Measurements from ENCODE around the gene DCLK1. TPM values are rescaled to one million over a fixed set of nuclear protein-coding genes. Genes with fewer than 3 reads are reported as not detected.

Gene DCLK1
- total RNA-seq, 1 experiment from 2014 or later, result 0.10 TPM

DNA sequence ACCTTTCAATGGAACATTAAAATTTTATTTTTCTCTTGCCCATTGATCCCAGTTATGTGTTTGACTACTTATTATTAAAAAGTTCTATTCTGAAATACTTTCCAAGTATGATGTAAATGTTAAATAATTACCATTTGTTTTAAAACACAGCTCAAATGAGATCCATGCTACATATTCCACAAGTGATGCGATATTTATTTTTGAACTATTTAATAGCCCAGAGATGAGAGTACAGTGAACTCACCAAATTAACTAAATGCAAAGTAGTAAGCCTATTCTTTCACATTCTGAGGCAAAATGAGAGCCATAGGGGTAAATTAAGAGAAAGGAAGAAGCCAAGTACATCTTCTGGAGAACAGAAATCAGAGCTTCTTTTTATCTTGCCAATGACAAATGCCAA lies 1.2 kb upstream of the DCLK1 start:
- no peak overlapping the region for H3K27ac ChIP-seq (ENCODE audit: low read depth, low read length)
- H3K9me2 ChIP-seq (ENCODE audit: insufficient read depth), result no peaks in the 10 kb centered on the region
- ChIA-PET POLR2A (no interaction called here), RAD21 (ENCODE audit: low non-redundant PET in 1 of 2, low total read pairs in 2 of 2, uncharacterized antibody in 2 of 2, unreplicated experiment in 2 of 2) (no interaction called here), CTCF (no interaction called here)
- no peak overlapping the region for H3K4me3 ChIP-seq (replicated peaks in 1 of 2; ENCODE audit: low read depth in 1 of 2, low read length in 2 of 2)
- H4K20me1 ChIP-seq (ENCODE audit: insufficient read depth), result no peaks in the 10 kb centered on the region
- intact Hi-C loops (cut with micrococcal nuclease), result no loop called here
- no peak overlapping the region for H3K4me2 ChIP-seq (ENCODE audit: low read length)
- no peak for DNase-seq (ENCODE audit: low read depth, low spot score)
- no TSS peak for BruUV-seq (replicated peaks)
- H3K79me2 ChIP-seq (ENCODE audit: insufficient read depth, low read length), result no peaks in the 10 kb centered on the region
- no peak overlapping the region for H2AFZ ChIP-seq (ENCODE audit: low read depth, low read length, poor library complexity, severe bottlenecking)
- H3K27me3 ChIP-seq (ENCODE audit: insufficient read depth, low read length), result no peaks in the 10 kb centered on the region
- H3K9me3 ChIP-seq (ENCODE audit: control insufficient read depth in 1 of 2, insufficient read depth in 1 of 2, low read depth in 1 of 2, low read length in 2 of 2), result peaks cover 0 to 21% of the 10 kb centered on the region in 2 experiments; a peak in 2 of 4 replicates
- no peak overlapping the region for H3K9ac ChIP-seq (ENCODE audit: low read length)
- TF ChIP-seq ELF1 (IDR thresholded peaks at IDR 0.05; ENCODE audit: borderline replicate concordance, low read depth) (no peak), ZNF274 (IDR thresholded peaks at IDR 0.05; ENCODE audit: low read depth, low read length) (no peak), POLR2AphosphoS5 (IDR thresholded peaks at IDR 0.05; ENCODE audit: low read depth, low read length) (no peak), POLR2A (IDR thresholded peaks at IDR 0.05; ENCODE audit: borderline replicate concordance, extremely low read depth, insufficient read depth, insufficient read length) (no peak), CBX3 (IDR thresholded peaks at IDR 0.05; ENCODE audit: low read depth) (no peak), RAD21 (IDR thresholded peaks at IDR 0.05; ENCODE audit: low read depth) (no peak), SP1 (IDR thresholded peaks at IDR 0.05; ENCODE audit: low read depth) (no peak), SIN3A (IDR thresholded peaks at IDR 0.05; ENCODE audit: low read depth) (no peak)
- TF ChIP-seq, protein P1, sequence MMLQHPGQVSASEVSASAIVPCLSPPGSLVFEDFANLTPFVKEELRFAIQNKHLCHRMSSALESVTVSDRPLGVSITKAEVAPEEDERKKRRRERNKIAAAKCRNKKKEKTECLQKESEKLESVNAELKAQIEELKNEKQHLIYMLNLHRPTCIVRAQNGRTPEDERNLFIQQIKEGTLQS (IDR thresholded peaks at IDR 0.05), result no peak
- no peaks in the 10 kb centered on the region for H3K36me3 ChIP-seq (ENCODE audit: control insufficient read depth in 1 of 2, insufficient read depth in 2 of 2, low read length in 2 of 2)
- ATAC-seq, result no peak
- H3K4me1 ChIP-seq (ENCODE audit: control insufficient read depth in 1 of 2, insufficient read depth in 2 of 2, low read length in 2 of 2), result no peaks in the 10 kb centered on the region

DNA sequence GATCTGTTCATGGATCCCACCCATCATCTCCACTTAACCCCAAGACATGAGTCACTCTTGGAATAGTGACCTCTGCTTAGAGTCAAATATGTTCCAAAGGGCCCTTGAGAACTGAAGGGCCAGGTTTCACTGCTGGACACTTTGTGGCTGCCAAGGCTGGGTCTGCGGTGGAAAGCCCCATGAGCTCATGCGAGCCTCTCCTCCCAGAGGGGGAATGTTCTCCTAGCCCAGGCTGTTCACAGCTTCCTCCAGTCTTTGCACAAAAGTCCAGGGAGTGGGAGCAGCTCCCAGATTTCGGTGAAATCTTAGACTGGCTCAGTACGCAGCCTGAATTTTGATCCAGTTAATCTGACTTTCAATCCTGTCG lies 732 bp upstream of the DCLK1 start:
- Histone ChIP-seq H3K27me3 (ENCODE audit: insufficient read depth, low read length) (no peaks in the 10 kb centered on the region), H3K9me3 (ENCODE audit: control insufficient read depth in 1 of 2, insufficient read depth in 1 of 2, low read depth in 1 of 2, low read length in 2 of 2) (peaks cover 0 to 22% of the 10 kb centered on the region in 2 experiments; a peak in 2 of 4 replicates), H3K79me2 (ENCODE audit: insufficient read depth, low read length) (no peaks in the 10 kb centered on the region), H3K4me2 (ENCODE audit: low read length) (no peak overlapping the region), H3K27ac (ENCODE audit: low read depth, low read length) (no peak overlapping the region), H2AFZ (ENCODE audit: low read depth, low read length, poor library complexity, severe bottlenecking) (no peak overlapping the region), H3K36me3 (ENCODE audit: control insufficient read depth in 1 of 2, insufficient read depth in 2 of 2, low read length in 2 of 2) (no peaks in the 10 kb centered on the region), H3K9me2 (ENCODE audit: insufficient read depth) (no peaks in the 10 kb centered on the region), H3K4me3 (replicated peaks in 1 of 2; ENCODE audit: low read depth in 1 of 2, low read length in 2 of 2) (no peak overlapping the region), H4K20me1 (ENCODE audit: insufficient read depth) (no peaks in the 10 kb centered on the region), H3K4me1 (ENCODE audit: control insufficient read depth in 1 of 2, insufficient read depth in 2 of 2, low read length in 2 of 2) (no peaks in the 10 kb centered on the region), H3K9ac (ENCODE audit: low read length) (no peak overlapping the region)
- CTCF ChIA-PET, result no interaction called here
- no TSS peak for BruUV-seq (replicated peaks)
- intact Hi-C loops (cut with micrococcal nuclease), result no loop called here
- ATAC-seq (no peak), DNase-seq (ENCODE audit: low read depth, low spot score) (no peak)
- RAD21 ChIA-PET (ENCODE audit: low non-redundant PET in 1 of 2, low total read pairs in 2 of 2, uncharacterized antibody in 2 of 2, unreplicated experiment in 2 of 2), result no interaction called here
- TF ChIP-seq CEBPB (IDR thresholded peaks at IDR 0.05; ENCODE audit: low read depth) (no peak), CBX3 (IDR thresholded peaks at IDR 0.05; ENCODE audit: low read depth) (no peak), RAD21 (IDR thresholded peaks at IDR 0.05; ENCODE audit: low read depth) (no peak), POLR2A (IDR thresholded peaks at IDR 0.05; ENCODE audit: borderline replicate concordance, extremely low read depth, insufficient read depth, insufficient read length) (no peak), FOSL1 (IDR thresholded peaks at IDR 0.05; ENCODE audit: low read depth) (no peak), SIN3A (IDR thresholded peaks at IDR 0.05; ENCODE audit: low read depth) (no peak)
- POLR2A ChIA-PET, result no interaction called here
